GM12873 (cell line): ENCODE measurements around the gene ARL16.

ENCODE experiments used
- TF ChIP-seq, protein P1 (sequence below): IDR thresholded peaks from 2 replicates; pipeline ENCODE4 v1.5.1; 2012; ENCODE audit warnings: low read depth, mild to moderate bottlenecking, moderate library complexity, low read length, control low read depth; ENCODE audit not compliant: insufficient read depth; ENCODE audit errors: missing control alignments

The ARL16 gene

GRCh38 chr17:81631482-81631881, 52.1 kb downstream of the ARL16 start:
- TF ChIP-seq, protein P1, sequence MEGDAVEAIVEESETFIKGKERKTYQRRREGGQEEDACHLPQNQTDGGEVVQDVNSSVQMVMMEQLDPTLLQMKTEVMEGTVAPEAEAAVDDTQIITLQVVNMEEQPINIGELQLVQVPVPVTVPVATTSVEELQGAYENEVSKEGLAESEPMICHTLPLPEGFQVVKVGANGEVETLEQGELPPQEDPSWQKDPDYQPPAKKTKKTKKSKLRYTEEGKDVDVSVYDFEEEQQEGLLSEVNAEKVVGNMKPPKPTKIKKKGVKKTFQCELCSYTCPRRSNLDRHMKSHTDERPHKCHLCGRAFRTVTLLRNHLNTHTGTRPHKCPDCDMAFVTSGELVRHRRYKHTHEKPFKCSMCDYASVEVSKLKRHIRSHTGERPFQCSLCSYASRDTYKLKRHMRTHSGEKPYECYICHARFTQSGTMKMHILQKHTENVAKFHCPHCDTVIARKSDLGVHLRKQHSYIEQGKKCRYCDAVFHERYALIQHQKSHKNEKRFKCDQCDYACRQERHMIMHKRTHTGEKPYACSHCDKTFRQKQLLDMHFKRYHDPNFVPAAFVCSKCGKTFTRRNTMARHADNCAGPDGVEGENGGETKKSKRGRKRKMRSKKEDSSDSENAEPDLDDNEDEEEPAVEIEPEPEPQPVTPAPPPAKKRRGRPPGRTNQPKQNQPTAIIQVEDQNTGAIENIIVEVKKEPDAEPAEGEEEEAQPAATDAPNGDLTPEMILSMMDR: no peak
